GM18498 (cell line): ENCODE data around the gene PAPPA.

Source experiments
- ATAC-seq: cut with Tn5 transposase; IDR thresholded peaks from one replicate; pipeline ENCODE4 v1.9.1; 2021; ENCODE audit warnings: mild to moderate bottlenecking, moderate library complexity; ENCODE audit not compliant: unreplicated experiment

Gene PAPPA

DNA sequence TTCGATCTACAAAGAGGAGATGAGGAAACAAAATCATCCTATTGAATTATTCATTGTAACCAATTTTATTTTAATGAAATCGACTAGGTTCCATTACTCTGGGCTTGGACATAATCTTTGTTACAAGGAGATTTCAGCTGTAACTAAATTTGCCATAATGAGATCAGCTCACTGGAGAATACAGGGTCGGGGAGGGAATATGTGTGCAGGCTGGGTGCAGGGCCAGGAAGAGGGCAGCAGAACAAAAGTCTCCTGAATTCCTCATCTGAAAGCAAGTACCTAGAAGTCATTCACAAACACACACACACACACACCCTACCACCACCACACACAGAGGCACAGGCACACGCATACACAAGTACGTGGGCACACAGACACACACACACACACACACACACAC lies 151.2 kb downstream of the PAPPA start:
- no peak for ATAC-seq

DNA sequence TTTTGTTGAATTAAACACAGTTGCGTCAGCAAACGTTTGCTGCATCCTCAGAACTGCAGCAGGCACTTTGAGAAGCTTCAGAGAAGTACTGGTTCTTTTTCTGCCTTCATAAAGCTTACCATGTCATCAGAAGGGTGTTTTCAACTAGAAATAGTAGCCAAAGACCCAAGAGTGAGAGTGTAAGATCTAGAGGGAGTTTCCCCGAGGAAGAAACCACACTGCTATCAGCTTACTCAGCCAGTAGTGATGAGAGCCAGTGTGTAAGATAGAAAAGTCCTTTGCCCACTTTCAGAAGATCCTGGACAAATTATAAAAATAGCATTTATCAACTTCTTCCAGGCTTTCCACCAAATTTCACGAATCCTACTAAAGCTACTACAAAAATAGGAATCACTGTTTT lies 154.5 kb downstream of the PAPPA start:
- no peak for ATAC-seq

DNA sequence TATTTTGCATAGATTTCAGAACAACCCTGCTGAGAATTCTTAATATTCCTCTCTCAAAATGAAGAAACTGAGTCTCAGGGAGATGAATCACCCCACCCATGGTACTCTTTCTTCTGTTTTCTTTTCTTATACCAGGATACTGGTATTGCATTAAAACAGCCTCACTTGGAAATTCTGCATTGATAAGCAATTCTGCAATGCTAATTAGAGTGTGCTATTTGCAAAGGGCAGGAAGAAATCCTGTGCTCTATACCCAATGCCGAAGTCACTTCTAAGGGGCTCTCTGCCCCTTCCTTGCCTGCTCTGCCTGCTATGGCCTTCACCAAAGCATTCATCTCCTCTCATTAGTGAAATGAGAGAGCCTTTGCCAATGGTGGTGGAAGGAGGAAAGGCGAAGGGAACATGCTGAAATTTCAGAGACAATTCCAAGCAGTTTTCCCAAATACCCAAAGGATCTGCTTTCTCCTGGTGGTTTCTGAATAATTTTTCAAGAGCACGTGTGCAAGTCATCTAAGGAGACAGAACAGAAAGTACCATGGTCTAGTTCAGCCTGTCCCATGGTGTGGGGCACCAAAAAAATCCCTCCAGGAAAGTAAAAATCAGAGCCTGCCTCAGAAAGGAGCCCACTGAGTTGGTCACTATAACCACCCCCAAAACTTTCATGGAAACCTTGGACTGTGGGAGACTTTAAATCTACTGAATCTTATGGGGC lies 156.5 kb downstream of the PAPPA start:
- no peak for ATAC-seq

DNA sequence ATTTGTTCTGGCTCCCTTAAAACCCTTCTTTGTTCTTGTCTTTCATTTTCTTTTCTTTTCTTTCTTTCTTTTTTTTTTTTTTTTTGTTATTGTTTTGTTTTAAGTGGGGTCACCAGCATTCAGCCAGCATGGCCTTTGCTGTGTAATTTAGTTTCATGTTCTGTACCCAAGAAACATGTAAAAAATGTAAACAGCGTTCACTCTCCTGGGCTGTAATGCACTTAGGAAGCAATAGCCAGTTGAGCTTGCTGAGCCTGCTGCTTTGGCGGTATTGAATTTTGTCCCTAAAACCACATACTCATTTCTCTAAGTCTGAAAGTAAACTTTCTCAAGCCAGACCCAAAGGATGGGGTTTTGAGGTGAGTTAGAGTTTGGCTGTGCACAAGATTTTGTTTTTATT lies 158.6 kb downstream of the PAPPA start:
- no peak for ATAC-seq

DNA sequence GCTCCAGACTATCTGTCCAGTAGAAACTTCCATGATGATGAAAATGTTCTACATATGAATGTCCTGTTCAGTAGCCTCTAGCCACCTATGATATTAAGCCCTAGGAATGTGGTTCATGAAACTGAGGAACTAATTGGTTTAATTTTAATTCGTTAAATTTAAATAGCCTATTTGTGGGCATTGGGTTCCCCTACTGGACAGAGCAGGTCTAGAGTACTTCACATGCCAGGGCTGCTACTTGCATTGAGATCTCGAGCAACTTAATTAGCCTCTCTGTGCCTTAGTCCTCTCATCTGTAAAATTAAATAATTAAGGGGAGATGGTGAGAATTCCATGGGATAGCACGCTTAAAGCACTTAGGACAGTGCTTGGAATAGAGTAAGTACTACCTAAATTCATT lies 160.0 kb downstream of the PAPPA start:
- no peak for ATAC-seq

DNA sequence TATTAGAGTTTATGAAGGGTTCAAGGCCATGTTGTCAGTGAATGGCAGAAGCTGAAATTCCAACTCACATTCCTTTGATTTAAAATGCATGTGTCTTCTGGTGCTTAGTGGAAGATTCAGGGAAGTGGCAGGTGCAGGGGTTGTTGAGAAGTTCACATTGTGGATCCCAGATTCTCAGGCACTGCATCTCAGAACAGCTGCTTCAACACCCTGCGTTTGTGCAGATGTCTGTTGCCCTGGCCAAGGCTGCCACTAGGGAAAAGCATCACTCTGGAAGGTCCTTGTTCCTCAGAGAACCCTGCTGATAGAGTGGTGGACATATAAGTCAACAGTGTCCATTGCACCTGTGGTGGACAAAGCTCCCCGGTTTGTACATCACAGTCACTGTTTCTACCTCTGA lies 162.7 kb downstream of the PAPPA start:
- no peak for ATAC-seq

DNA sequence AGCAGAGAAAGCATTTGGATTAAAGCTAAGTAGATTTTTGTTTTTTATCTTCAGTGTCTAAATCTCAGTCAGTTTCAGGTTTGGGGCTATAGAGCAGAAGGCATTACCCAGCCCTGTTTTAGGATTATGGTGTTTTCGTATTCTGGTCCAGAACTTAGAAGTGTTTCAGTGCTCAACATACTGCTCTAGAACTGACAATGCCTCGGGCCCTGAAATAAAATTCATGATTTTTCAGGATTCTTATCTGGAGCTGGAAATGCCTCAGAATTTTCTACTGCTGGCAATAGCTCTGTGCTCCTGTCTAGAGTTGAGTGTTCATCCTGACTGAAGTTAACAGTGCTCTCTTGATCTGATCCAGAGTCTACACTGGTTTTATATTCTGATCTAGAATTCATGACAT lies 163.9 kb downstream of the PAPPA start:
- ATAC-seq, result no peak

DNA sequence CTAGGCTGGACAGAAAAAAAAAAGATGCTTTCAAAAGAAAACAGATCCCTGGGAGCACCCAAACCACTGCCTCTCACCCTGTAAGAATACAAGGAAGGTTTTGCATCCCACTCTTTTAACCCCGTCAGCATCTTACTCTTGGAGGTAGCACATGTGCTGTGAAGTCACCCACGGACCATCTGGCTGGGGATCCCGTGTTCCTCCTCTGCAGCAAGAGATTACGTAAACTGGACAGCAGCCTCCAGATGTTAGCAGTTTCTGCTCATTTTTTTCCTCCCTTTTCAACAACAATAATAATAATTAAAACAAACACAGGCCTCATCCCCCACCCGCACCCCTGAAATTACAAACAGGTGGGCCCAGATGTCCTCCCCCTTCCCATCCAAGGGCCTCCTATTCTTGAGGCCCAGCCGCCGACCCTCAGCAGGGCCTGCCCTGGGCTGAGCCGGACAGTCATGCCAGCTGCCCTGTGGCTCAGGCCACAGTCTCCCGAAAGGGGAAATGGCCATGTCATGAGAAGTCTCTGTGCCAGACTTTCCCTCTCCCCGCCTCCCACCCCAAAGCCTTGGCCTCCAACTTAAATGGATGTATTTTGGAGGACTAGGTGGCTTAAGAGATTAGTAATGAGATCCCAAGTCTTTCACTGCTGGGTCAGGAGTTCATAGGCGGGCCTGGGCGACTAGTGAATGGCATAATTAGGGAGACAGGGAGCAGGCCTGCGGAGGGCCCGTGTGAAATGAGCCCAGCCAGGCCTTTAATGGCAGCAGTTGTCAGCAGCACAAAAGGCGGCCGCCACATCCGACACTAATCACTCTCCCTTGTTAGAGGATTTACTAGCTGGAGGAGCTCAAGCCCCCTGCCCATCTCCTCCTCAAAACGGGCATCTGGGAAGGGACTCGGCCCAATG lies 165.1 kb downstream of the PAPPA start:
- ATAC-seq, result no peak

DNA sequence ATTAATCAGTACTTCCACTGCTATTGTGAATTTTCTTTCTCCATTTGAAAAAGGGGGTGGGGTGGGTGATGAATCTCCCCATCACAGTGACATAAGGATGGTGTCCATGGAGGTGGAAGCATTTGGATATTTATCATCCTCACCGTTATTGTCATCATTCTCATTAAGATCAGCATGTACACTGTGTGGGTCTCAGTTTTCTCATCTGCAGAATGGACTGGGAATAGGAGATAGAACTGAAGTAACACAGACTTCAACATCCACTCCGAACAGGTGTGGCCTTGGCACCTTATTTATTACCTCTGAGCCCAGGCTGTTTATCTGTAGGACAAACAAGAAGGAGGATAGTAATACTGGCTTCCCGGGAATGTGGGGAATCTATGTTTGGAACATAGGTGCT lies 165.9 kb downstream of the PAPPA start:
- no peak for ATAC-seq

DNA sequence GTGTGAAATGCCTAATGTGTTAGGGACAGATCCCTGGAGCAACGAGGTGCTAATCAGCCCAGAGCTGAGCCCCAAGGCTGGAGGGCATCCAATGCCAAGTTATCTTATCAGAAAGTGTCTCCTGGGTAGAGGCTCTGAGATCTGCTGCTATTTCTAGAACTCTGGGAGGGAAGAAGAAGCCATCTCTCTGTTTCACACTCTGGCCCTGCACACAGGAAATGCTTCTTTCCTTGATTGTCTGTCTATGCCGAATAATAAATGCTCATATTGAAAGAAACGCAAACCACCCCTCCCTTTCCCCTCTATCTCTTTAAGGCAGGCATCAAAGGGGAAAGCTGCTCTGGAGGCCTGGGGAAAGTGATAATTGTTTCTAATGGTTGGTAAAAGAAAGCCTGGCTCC lies 166.7 kb downstream of the PAPPA start:
- ATAC-seq, result no peak

DNA sequence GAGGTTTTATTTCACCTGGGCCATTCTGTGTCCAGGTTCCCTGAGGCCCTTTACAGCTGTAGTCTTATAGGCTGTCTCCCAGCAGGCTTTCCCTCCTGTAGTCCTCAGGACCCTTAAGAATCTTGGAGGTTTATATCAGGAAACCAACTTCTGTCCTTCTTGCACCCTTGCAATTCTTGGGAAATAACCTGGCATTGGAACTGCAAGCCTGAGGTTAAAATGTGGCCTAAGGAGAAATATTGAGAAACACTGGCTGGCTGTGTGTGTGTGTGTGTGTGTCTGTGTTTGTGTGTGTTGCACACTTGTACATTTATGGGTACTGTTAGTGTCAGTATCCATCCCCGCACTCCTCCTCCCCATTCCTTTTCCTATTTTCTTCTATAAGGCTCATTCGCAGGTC lies 168.9 kb downstream of the PAPPA start:
- ATAC-seq, result no peak

DNA sequence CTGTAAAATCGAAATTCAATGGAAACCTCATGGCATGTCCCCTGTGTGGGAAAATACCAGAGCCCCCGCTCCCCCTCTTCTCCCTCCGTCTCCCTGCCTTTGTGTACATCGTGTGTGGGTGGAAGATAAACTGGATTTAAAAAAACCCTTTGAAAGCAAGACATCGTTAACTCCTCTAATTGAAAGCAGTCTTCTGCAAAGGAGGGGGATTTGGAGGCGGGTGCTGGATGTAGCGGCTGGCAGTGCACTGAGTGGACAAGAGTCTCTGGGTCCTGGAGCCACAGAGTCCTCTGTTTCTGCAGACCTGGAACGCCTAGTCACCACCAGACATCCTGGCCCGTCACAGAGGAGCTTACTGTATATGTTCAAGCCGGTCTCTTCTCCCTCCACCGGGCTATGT lies 169.4 kb downstream of the PAPPA start:
- ATAC-seq, result no peak

DNA sequence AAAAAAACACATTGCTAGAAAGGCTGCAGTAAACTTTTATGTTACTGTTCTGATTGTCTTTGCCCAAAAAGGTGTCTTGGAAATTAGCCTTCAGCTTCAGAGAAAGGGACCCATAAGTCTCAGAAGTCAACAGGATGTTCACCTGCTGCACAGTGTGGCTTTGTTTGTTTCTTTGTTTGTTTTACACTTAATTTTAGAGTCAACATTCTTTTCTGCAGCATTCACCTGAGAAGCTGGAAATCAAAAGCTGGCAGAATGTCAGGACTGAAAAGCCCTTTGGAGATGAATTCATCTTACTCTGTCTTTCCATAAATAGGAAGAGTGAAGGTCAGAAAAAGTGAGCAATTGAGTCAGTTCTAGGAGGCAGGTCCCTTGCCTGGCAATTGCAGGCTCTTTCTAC lies 170.0 kb downstream of the PAPPA start:
- no peak for ATAC-seq

DNA sequence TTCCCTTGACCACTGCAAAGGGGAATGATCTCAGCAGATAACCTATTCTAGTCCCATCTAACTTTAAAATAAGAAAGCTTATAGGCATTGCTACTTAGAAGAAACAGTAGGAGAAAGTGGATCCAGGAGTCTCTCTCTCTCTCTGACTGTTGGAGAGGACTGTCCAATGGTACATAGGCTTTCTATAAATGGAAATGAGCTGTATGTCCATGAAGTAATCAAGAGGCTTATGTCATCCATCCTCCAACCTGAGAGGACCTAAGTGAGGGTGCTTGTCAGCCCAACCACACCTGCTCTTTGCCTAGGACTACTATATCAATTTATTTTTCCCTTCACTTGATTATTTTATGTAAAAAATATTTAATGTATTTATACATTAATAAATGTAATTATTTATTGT lies 172.3 kb downstream of the PAPPA start:
- no peak for ATAC-seq

DNA sequence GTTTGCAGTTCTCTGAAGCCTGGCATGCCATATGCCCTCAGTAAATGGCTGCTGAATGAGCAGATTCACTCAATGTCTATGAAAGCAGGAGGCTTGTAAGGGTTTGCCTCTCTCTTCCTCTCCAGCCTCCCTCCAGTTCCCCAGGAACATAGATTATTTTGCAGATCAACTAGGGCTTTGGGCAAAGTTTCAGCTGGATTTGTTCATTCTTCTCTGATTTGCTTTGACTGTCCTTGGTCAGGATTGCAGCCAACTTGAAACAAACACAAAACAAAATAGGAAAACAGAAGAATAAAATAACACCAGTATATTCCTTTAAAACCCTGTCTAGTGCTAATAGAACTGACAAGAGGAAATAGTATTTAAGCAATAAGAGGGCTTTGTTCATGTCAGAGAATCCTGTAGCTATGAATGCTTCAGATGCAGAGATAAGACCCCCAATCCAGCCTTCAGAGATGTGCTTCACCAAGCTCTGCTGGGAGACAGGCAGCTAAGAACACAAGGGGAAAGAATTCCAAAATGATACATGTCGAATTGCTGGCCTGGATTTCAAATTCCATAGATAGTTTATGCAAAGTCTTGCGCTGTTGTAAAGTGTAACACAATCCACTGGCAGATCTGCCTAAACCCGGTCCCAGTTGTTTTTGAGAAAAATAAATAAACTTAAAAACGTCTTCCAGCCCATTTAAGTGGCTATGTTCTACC lies 174.3 kb downstream of the PAPPA start:
- ATAC-seq, result no peak

DNA sequence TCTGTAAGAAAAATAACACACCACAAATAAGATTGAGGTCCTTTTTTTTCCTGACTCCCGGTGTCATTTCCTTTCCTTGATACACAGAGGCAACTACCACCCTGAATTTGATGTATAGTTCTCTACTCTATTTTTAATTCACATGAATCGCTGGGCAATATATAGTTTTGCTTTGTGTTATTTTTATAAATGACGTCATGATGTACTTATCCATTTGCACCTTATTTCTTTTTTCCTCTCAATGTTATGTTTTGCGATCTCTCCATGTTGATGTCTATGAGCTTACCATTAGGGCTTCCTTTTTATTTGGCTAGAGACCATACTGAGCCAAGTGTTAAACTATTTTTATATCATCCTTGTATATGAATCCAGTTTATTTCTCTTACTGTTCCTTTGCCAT lies 175.9 kb downstream of the PAPPA start:
- ATAC-seq, result no peak

DNA sequence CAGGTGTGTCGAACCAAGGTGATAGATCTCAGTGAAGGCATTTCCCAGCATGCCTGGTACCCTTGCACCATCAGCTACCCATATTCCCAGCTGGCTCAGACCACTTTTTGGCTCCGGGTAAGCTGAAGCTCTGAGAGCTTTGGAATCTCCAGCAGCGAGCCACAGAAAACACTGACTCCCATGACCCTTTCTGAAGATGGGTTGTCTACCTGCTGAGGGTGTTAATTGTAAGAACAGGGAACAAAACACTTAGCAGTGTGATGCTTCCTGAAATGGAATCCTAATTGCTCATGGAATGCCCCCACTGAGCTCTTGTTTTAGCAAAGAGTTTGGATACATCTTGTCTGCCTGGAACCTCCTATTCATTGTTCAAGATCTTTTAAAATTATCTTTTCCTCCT lies 177.7 kb downstream of the PAPPA start:
- no peak for ATAC-seq

DNA sequence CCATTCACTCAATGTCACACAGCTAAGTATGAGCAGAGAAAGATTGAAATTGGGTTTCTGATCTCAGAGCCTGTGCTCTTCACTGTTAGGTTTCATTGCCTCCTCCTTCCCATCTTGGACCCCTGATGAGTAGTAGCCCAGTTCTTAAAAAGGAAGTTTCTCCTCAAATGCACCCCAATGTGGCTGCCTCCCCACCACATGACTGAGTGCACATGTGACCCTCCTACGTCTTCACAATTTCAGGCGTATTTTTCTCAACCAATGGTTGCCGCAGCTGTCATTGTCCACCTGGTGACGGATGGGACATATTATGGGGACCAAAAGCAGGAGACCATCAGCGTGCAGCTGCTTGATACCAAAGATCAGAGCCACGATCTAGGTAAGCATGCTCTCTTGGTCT lies 178.5 kb downstream of the PAPPA start:
- ATAC-seq, result no peak

DNA sequence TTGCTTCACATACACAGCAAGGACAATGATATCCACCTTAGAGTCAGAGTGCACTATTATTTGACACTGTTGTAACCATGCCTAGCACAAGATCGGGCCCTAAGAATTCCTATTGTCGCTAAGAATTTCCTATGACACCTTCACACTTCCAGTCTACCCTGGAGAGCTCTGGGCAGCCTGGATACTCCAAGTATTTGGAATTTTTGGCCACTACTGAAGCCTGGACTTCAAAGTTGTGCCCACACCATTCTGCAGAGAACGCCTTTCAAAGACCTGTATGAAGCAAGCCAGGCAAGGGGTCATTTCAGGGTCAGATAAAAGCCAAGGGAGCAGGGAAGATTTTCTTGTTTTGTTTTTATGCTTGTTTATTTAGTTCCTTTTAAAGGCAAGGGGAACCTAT lies 179.7 kb downstream of the PAPPA start:
- ATAC-seq, result no peak

DNA sequence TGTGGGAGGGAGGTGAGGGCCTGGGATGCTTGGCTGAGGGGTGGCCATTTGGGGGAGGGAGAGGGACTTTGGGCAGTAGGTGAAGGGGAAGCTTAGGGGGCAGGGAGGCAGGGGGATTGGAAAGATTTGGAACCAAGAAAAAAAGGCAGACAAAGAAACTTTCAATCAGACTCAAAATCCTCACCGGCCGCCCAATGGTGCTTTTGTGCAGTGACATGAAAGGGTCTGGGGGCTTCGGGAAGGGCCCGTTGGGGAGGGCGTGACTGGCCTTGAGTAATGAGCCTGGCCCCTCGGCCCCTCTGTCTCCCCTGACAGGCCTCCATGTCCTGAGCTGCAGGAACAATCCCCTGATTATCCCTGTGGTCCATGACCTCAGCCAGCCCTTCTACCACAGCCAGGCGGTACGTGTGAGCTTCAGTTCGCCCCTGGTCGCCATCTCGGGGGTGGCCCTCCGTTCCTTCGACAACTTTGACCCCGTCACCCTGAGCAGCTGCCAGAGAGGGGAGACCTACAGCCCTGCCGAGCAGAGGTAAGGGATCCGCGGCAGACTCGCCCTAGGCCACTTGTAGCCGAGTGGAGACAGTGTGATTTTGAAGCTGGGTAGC lies 181.1 kb downstream of the PAPPA start:
- ATAC-seq, result no peak

DNA sequence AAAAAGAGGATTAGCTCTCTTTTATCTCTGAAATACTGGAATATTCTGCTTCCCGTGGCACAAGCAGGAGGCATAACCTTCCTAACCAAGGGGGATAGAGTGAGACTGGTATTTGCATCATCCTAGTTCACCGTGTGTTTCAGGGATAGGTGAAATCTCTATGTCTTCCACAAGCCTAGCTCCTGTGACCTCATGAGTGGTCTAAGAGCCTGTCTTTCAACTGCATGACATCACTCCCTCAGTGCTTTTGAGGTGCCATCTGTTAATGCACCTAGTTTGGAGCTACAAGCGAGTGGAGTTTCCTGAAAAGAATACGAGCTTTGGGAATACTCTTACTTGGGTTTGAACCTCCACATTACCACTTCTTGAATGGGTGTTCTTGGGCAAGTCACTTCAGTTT lies 181.8 kb downstream of the PAPPA start:
- ATAC-seq, result no peak
